ENCODE measurements around the gene TXNRD2.

Gene TXNRD2

DNA sequence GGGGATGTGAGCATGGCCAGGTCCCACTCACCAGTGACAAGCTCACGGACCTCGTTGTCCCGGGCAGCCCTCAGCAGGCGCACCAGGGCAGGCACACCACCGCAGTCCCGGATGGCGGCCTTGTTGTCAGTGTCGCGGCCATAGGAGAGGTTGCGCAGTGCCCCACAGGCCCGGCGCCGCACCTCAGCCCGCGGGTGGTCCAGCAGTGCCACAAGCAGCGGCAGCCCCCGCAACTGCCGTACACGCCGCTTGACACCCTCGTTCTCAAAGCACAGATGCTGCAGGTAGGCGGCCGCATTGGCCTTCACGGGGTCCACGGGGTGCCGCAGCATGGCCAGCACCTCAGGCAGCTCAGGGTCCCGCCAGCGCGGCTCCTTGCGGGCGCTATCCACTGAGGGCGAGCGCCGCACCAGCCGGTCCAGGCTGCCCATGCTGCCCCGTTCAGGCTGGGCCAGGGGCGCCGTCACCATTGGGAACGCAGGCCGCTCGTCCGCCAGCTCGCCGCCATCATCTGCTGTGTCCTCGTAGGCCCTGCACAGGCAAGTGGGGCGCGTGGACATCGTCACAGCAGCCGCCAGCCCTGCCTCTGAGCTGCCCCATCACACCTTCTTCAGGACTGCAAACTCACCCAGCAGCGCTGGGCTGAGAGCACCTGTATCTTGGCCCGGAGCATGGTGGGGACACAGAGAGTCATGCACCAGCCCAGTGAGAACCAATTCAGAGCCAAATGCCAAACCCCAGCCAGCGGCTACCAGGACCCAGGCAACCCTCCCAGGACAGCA, 38.3 kb upstream of the TXNRD2 start:
- no peak for DNase-seq (ENCODE audit: low read depth)

DNA sequence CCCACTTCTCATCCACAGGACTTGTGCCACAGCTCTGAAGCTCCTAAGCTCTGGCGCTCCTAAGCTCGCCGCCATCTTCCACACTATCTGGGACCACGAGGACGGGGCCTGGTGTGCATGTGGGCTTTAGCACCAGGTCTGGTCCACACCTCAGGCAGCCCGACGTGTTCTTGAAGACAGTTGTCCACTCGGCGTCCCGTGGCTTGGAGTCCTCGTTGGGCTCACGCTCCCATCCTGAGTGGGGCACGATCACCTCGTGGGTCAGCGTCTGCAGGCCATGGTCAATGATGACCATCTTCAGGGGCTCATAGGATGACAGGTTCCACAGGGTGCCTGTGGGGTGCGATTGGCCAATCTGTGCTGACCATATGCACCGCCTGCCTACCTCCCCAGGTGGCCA, 37.1 kb upstream of the TXNRD2 start:
- DNase-seq (ENCODE audit: low read depth): no peak

DNA sequence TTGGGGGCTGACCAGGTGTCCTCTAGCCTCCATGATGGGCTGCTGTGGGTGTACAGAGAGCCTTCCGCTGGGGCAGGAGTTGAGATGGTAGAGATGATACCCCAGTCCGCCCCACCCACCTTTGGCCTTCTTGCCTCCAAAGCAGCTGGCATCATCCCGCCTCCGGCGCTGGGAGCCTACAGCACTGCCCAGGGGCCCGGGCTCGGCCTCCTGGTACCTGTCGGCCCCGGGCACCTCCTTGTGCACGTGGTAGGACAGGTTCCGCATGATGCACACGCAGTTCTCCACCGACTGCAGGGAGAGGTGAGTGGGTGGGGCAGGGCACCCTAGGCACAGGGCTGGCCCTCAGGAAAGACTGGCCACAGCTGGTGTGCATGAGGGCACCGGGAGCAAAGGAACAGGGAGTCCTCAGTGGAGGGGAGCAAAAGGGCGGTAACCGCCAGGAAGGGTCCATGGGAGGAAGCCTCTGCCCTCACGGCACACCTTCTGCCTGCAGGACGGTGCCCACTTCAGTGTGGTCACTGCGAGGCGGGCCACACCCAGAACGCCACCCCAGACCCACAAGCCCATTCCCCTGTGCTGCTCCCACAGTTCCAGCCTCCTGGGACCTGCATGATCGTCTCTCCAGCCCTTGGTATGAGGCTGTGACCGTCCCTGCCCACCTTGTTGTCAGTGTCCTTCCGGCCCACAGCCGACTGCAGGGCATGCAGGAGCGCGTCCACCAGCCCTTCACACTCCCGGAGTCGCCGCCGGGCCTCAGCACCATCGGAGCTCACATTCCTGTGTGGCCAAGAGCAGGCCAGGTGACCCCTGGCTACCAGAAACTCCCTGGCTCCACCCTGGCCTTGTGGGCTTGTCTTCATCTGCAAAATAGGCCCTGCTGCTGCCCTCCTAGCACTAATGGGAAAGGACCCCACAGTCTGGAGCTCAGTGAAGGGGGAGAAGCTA, 36.0 kb upstream of the TXNRD2 start:
- DNase-seq (ENCODE audit: low read depth): no peak

DNA sequence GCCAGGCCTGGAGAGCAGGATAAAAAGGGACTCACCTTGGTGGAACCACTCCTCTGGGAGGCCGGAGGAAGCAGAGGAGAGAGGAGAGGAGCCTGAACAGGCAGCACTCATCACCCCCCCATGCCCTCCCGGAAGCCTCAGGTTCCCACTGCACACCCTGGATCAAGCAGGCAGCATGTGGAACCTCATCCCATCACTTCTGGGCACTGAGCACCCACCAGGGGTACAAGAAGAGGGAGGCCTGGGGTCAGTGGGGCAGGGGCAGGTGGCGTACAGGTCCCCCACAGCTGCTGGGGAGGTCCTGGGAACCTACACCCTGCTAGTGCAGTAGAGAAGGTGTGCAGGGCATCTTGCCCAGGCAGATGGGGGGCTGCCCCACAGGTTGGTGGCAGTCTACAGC, 35.1 kb upstream of the TXNRD2 start:
- DNase-seq (ENCODE audit: low read depth): no peak

DNA sequence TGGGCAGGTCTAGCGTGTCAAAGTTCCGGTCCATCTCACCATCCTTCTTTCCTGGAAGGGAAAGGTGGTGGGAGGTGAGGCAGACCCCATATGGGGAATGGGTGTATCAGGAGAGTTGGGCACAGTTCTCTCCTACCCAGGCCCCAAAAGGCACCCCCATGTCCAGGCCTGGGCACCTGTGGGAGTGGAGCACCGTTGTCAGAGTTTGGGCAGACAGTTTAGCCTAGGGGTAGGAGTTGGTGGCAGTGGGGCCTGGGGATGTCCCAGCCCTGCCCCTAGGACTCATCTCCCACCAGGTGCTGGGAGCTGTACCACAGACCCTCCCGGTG, 34.1 kb upstream of the TXNRD2 start:
- no peak for DNase-seq (ENCODE audit: low read depth)

DNA sequence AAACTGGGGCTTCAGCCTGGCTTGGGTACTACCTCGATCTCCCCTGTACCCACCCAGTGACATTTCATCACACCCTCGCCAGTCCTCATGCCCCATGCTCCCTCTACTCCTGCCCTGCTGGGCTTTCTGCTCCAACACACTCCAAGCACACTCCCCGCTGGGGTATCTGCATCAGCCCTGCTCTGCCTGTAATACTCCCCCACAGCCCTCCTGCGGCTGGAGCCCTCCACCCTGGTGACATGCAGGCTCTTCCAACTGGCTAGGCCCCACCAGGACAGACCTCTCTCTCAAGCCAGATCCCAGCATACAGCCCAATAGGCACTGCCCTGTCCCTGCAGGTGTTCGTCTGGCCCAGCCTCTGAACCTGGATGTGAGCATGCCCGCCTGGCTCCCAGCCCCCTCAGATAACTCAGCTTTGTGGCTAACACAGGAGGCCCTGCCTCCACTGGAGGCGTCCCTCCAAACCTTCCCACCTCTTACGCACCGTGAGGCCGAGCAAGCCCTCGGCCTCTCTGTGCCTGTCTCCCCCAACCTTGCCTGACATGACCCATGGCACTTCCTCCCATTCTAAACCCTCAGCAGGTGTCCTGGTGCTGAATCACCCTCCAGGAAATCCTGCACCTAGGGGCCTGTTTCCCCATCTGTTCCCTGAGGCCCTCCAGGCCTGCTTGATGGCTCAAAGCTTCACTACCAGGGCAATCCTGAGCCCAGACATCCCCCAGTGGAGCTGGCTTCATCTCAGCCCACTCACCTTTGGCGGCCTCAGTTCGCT, 33.5 kb upstream of the TXNRD2 start:
- DNase-seq (ENCODE audit: low read depth): no peak

DNA sequence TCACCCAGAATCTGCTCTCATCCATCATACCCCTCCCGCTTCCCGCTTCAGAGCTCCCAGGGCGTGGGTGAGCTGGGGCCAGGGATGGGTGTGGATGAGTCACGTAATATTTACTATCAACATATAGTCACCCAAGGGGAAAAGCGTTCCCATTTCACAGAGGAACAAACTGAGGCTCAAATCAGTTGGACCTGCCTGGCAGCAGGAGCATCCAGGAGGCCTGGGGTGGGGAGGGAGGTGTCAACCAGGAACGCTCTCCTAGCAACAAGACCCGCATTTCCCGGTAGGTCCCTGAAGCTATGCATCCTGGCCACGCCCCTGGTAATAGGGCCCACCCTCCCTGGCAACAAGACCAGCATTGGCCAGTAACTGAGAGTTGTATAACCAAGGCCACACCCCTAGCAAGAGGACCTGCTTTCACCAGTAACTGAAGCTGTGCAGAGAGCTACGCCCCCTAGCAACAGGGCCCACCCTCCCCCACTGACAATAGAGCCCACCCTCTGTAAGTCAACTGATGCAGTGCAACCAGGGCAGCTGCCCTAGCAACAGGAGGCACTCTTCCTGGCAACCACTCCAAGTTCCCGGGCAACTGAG, 32.7 kb upstream of the TXNRD2 start:
- no peak for DNase-seq (ENCODE audit: low read depth)

DNA sequence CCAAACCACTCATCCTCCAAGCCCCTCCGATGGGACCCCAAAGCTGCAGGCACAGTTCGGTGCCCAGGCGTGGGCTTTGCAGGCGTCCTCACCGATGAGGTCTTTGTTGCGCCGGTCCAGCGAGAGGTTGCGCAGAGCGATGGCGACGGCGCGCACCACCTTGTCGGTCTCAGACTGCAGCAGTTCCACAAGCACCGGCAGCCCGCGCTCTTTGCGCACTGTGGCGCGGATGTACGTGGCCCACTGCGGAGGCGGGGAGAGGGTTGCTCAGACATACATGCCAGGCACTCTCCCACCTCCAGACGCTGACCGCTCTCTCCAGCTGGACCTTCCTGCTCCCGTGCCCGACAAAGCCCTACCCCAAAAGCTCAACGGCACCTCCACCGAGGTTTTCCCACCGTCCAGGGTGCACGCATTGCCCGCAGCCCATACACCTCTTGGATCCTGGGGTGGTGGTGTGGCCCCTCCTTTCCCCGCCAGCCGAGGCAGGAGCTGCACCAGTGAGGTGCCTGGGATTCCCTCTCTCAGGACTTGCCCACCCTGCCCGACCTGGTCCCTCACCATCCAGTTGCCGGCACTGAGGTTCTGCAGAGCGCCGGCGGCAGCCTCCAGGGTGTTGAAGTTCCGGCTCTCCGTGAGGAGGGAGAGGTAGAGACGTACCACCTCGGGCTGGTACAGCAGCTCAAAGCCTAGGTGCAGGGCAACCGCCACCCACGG, 32.1 kb upstream of the TXNRD2 start:
- no peak for DNase-seq (ENCODE audit: low read depth)

DNA sequence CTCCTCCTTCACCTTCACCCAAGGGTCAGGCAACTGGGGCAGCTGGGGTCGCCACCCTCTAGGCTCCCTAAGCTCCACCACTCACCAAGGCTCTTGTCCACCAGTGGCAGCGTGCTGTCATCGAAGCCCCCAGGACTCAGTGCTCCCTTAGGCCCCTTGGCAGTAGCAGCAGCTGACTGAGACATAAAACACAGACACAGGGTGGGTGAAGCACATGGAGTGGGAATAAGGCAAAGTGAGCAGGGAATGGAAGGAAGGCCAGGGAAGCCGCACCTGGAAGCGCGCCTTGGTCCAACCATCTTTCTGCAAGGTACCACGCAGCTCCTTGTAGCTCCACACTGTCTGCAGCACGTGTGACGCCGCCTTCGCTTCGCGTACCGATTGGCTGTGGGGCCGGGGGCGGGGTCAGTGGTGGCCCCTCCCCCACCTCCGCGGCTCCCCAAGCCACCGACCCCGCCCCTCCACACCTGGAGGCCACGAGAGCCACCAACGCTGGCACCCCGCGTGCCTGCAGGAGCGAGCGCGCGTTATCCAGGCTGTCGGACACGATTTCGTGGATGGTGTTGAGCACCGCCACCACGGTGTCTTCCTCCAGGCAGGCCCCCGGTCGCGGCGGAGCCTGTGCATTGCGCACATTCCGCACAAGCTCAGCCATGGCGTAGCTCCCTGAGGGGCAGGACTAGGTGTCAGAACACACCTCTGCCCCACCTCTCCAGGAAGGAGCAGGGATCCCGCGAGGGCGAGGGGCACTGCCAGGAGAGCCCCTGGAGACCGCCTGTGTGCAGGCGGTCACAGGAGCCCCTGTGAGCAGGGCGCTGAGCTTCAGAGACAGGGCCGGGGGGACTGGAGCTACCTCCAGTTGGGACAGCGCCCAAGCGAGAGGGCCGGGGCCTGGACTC, 31.3 kb upstream of the TXNRD2 start:
- no peak for DNase-seq (ENCODE audit: low read depth)

DNA sequence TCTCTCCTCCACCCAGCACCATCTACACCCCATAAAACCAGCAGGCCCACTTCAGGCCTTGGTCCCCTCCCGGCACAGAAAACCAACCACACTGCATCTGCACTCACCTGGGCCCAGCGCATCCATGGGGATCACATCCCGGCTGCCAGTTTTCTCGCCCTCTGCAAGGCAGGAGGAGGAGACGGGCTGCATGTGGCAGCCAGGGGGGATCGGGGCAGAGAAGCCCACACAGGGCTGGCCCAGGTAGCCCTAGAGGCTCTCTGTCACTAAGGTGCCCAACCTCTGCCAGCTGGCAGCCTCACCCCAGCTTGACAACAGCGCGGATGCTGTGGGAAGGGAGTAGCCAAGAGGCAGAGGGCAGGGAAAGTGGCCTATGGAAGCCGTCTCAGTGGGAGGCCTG, 30.6 kb upstream of the TXNRD2 start:
- no peak for DNase-seq (ENCODE audit: low read depth)

DNA sequence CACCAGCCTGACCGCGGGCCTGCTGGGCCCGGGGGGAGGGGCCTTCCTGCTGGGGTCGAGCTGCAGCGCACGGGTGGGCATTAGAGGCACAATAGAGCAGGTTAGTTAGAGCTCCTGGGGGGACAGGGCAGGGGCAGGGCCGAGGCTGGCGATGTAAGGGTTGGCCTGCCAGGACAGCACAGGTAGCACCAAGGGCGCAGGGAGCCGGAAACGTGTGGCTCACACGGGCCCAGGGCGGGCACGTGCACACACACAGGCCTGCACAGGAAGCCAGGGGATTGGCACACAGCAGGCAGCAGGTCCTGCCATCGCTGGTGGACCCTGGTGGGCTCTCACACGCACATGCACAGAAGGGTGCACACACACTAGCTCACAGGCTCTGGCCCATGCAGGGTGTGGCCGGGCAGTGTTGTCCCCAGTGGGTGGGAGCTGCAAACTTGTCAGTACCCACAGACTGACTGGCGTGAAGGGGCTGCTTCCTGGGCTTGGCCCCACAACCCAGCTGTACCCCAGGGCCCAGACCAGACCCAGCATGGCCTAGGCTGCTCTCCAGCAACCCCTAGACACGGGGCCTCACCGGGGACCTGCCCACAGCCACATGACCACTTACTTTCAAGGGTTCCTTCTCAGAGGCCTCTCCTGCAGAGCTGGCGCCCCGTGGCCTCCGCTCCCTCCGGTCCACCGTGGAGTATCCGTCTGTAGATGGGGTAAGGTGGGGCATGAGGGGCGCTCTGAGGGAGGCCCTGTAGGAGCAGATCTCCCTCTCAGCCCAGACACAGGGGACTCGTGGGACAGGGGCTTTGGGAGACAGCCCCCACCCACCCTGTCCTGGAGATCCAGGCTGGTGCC, 29.9 kb upstream of the TXNRD2 start:
- DNase-seq (ENCODE audit: low read depth): no peak

DNA sequence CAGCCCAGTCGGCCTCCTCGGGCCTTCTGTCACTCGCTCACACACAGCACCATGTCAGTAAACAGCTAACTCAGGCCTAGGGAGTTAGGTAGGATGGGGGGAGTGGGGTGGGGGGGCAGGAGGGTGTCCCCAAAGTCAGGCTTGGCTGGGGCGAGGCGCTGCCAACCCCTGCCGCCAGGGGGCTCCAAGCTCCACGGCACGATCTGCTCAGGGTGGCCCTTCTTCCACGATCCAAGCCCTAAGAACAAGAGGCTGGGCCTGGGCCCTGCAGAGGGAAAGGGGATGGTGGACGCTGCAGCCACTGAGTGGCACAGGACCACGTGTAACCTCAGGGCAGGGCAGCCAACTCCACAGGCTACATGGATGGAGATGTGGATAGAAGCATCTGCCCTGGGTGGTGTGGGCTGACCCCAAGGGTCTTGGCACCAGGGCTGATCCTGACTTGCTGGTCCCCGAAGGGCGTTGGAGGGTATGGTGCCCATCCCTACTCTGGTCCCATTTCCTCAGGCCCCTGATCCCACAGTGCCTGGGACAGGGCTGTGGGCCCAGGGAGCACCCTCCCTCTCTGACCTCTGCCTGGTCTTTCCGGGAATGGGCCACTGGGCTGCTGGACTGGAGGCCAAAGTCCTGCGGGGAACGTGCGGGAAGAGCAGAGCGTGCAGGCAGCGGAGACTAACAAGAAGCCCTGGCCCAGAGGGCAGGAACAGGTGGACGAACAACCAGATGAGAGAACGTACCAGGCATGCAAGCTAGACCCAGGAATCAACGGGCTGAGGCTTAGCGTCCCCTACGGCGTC, 29.1 kb upstream of the TXNRD2 start:
- peak; percentile 63 for DNase-seq (ENCODE audit: low read depth)

DNA sequence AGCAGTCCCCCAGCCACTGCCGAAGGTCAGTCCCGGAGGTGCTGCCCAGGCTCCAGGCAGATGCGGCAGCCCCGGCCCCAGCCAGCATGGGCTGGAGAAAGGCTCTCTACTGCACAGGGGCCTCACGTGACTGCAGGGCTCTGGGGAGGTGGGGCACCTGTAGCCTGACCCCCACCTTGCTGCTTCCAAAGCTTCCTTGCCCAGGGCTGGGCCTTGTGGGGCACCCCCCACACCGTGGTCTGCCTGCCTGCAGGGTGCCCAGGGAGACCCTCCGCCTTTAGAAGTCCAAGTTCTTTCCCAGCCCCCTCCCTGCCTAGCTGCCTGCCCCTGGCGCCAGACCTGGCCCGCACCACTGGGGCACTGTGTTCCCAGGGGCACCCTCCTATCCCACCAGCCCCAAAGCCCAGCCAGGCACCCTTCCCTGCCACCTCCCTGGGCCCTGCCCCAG, 28.4 kb upstream of the TXNRD2 start:
- no peak for DNase-seq (ENCODE audit: low read depth)

DNA sequence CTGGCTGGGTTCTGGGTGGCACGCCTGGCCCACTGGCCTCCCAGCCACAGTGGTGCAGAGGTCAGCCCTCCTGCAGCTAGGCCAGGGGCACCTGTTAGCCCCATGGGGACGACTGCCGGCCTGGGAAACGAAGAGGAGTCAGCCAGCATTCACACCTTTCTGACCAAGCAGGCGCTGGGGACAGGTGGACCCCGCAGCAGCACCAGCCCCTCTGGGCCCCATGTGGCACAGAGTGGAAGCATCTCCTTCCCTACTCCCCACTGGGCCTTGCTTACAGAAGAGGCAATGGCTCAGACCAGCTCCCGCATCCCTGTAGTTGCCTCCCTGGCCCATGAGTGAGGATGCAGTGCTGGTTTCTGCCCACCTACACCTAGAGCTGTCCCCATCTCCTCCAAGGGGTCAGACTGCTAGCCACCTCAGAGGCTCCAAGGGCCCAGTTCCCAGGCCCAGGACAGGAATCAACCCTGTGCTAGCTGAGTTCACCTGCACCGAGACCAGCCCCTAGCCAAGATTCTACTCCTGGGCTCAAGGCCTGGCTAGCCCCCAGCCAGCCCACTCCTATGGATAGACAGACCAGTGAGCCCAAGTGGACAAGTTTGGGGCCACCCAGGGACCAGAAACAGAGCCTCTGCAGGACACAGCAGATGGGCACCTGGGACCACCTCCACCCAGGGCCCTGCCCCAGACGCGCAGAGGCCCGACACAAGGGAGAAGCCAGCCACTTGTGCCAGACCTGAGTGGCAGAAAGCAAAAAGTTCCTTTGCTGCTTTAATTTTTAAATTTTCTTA, 27.7 kb upstream of the TXNRD2 start:
- no peak for DNase-seq (ENCODE audit: low read depth)

DNA sequence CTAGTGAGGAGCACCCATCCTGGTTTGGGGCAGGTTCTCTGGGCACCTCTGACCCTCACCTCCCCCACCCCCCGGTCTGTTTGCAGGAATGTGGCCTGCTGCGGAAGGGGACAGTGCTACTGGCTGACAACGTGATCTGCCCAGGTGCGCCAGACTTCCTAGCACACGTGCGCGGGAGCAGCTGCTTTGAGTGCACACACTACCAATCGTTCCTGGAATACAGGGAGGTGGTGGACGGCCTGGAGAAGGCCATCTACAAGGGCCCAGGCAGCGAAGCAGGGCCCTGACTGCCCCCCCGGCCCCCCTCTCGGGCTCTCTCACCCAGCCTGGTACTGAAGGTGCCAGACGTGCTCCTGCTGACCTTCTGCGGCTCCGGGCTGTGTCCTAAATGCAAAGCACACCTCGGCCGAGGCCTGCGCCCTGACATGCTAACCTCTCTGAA, 26.9 kb upstream of the TXNRD2 start:
- no peak for DNase-seq (ENCODE audit: low read depth)

DNA sequence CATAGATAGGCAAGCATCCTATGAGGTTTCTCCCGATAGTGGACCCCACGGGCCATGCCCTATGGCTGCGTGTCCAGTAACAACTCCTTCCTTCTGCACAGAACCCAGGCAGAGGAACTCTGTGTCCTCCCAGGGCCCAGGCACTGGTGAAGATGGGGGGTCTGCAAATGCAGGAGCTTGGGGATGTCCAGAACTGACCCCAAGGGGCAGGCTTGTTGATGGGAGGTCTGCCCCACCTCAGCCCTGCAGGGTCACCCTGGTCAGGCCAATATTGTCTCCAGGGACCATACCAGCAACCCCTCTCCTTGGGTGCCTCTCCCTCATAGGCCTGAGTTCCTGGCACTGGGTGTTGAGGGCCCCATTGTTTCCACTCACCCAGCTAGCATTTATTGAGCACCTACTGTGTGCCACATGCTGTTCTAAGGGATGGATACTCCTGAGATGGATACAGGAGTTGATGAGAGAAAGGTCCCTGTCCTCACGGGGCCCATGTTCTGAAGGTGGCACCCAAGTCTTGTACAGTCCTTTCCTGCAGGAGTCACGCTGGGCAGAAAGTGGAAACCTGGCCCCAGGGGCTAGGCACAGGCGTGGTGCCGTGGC, 26.3 kb upstream of the TXNRD2 start:
- DNase-seq (ENCODE audit: low read depth): no peak
